Panc1 (cell line): ENCODE measurements around the gene TMPRSS11D. TPM values are rescaled to one million over a fixed set of nuclear protein-coding genes. Genes with fewer than 3 reads are reported as not detected.
A peak's percentile ranks its signal among the peaks of the same experiment; 100 is the strongest.

Experiments used
- ATAC-seq: fragments of 200-7000 bp; cut with Tn5 transposase; 2 replicates; pipeline ENCODE4 v1.9.1; 2020; ENCODE audit warnings: mild to moderate bottlenecking, moderate library complexity
- BruUV-seq: library from RNA; stranded (reverse); fragments of 400-500 nt; replicated peaks from 2 replicates; lab custom pipeline; 2021; lab: Mats Ljungman, UMichigan
- CTCF ChIA-PET: fragments of 300-600 bp; sonication (Branson Sonifier 250); formaldehyde crosslinking; loops from one replicate; lab custom pipeline; 2022; ENCODE audit warnings: antibody characterized with exemption; lab: Charles Lee
- POLR2A ChIA-PET: fragments of 300-600 bp; sonication (Branson Sonifier 250); formaldehyde crosslinking; loops from one replicate; lab custom pipeline; 2022; ENCODE audit warnings: antibody characterized with exemption; lab: Charles Lee
- DNase-seq: peaks from one replicate; pipeline ENCODE4 v3.0.0-alpha.2; 2010; ENCODE audit warnings: low read depth, low spot score
- H3K27ac ChIP-seq: 2 replicates; pipeline ENCODE4 v1.5.1; 2011; ENCODE audit warnings: mild to moderate bottlenecking, low read length, inconsistent platforms
- H3K27me3 ChIP-seq: fragments of 200-500 bp; sonication (Bioruptor generic); 2 replicates; pipeline ENCODE4 v1.6.0; 2014; ENCODE audit warnings: low read length, inconsistent platforms; ENCODE audit not compliant: control insufficient read depth, insufficient read depth
- H3K36me3 ChIP-seq: fragments of 200-500 bp; sonication (Bioruptor generic); 2 replicates; pipeline ENCODE4 v1.5.1; 2014; ENCODE audit warnings: inconsistent platforms, mild to moderate bottlenecking, low read length, moderate library complexity; ENCODE audit not compliant: control insufficient read depth, insufficient read depth
- H3K4me1 ChIP-seq: 2 replicates; pipeline ENCODE4 v1.5.1; 2011; ENCODE audit warnings: inconsistent platforms, mild to moderate bottlenecking, low read length, moderate library complexity; ENCODE audit not compliant: control insufficient read depth, insufficient read depth
- H3K4me3 ChIP-seq, 2 experiments: 2 replicates each; pipeline ENCODE4 v1.5.1; 2011 to 2012; ENCODE audit warnings: low read depth in 2 of 2, low read length in 2 of 2, mild to moderate bottlenecking in 2 of 2, inconsistent platforms in 1 of 2, moderate library complexity in 1 of 2
- H3K9me3 ChIP-seq: fragments of 200-500 bp; sonication (Bioruptor generic); 2 replicates; pipeline ENCODE4 v1.5.1; 2014; ENCODE audit warnings: low read depth, mild to moderate bottlenecking, inconsistent platforms, low read length, moderate library complexity; ENCODE audit not compliant: control insufficient read depth, insufficient read depth
- CTCF ChIP-seq: fragments of 450-650 bp; IDR thresholded peaks from 2 replicates; pipeline ENCODE4 v1.5.1; 2017; ENCODE audit warnings: mild to moderate bottlenecking
- POLR2AphosphoS5 ChIP-seq: IDR thresholded peaks from 2 replicates; pipeline ENCODE4 v1.6.1; 2012; ENCODE audit warnings: mild to moderate bottlenecking, low read depth, low read length, moderate library complexity
- REST ChIP-seq, 2 experiments: IDR thresholded peaks; 2 replicates each; pipeline ENCODE4 v1.6.1; 2011 to 2012; ENCODE audit warnings: low read depth in 2 of 2, control low read depth in 1 of 2, low read length in 1 of 2, mild to moderate bottlenecking in 1 of 2, moderate library complexity in 1 of 2; ENCODE audit not compliant: insufficient read depth in 1 of 2
- SIN3A ChIP-seq: IDR thresholded peaks from 2 replicates; pipeline ENCODE4 v1.6.1; 2012; ENCODE audit warnings: low read depth, mild to moderate bottlenecking, low read length, moderate library complexity, borderline replicate concordance; ENCODE audit not compliant: insufficient read depth
- TCF7L2 ChIP-seq: IDR thresholded peaks from 2 replicates; pipeline ENCODE4 v1.6.1; 2011; ENCODE audit warnings: mild to moderate bottlenecking, low read depth, low read length, inconsistent platforms
- in situ Hi-C: cut with HindIII; loops from 2 replicates; pipeline ENCODE4 v1.10.0; 2016; ENCODE audit warnings: low sequenced_read_pairs, low pct_unique_long_range_greater_than_20kb
- intact Hi-C: fragments of 100-400 bp; cut with micrococcal nuclease; formaldehyde crosslinking; loops from one replicate; pipeline ENCODE4 v1.10.0; 2022; ENCODE audit not compliant: unreplicated experiment
- total RNA-seq: library from RNA; stranded (reverse); gene quantifications from one replicate; pipeline ENCODE4 v1.2.1, GENCODE V29; 2021; ENCODE audit not compliant: unreplicated experiment

TMPRSS11D gene
- total RNA-seq, 1 experiment from 2014 or later = not detected

GRCh38 chr4:67909905-67910584 lies 26.2 kb upstream of the TMPRSS11D start:
- Histone ChIP-seq H3K36me3 (no peaks in the 10 kb centered on the region), H3K4me1 (no peaks in the 10 kb centered on the region), H3K27me3 (no peaks in the 10 kb centered on the region), H3K4me3 (no peak overlapping the region), H3K9me3 (no peaks in the 10 kb centered on the region), H3K27ac (no peak overlapping the region)
- no peak for DNase-seq
- in situ Hi-C loops = no loop called here
- CTCF ChIA-PET = no interaction called here
- POLR2A ChIA-PET = no interaction called here
- TF ChIP-seq SIN3A (no peak), TCF7L2 (no peak), CTCF (peak; percentile 54; the same call in 1 of the 2 replicates), POLR2AphosphoS5 (no peak)
- intact Hi-C loops = loop anchor here (5.0 kb wide), 2 partner anchors 38 to 363 kb away; partner anchors contain the start of gene CENPC
- no TSS peak for BruUV-seq
- no peak for ATAC-seq

- POLR2A ChIA-PET = no interaction called here
- Histone ChIP-seq H3K9me3 (no peaks in the 10 kb centered on the region), H3K4me3 (no peak overlapping the region), H3K4me1 (no peaks in the 10 kb centered on the region), H3K36me3 (no peaks in the 10 kb centered on the region), H3K27ac (no peak overlapping the region), H3K27me3 (no peaks in the 10 kb centered on the region)
- intact Hi-C loops = no loop called here
- DNase-seq (no peak), ATAC-seq (no peak)
- in situ Hi-C loops = no loop called here
- no peak for TF ChIP-seq CTCF
- no peak for TF ChIP-seq POLR2AphosphoS5
- TF ChIP-seq REST (IDR thresholded peaks at IDR 0.05; ENCODE audit: insufficient read depth in 1 of 2, low read depth in 2 of 2, low read length in 1 of 2) = no peak
- no peak for TF ChIP-seq SIN3A
- no TSS peak for BruUV-seq
- CTCF ChIA-PET = no interaction called here
Observed at GRCh38 chr4:67907650-67908049, 23.8 kb upstream of the TMPRSS11D start.
